ENCODE data around the gene ETF1.
"Not testable (repeated sequence)": the region's sequence is repeated elsewhere in the genome, so short reads cannot be mapped to it uniquely, and the experiment has no call there.

The ETF1 gene

DNA sequence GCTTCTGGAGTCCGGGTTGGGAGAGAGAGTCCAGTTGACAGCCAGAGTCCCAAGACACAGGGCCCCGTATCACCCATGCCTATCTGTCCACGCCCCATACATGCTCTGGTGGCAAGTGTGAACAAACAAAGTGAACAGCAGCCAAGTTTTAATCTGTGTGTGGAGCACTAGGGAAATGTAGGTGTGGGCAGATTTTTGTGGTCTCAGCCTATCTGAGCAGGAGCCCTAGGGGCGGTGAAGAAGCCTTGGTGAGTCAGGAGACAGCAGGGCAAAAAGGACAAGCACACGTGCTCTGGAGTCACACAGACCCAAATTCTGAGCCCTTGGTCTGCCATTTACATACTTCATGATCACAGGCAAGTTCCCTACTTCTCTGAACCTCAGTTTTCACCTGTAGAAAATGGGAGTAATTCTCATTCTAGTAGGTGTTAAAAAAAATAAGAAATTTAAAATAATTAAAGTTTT is 54.5 kb downstream of the ETF1 start:
- no peak for DNase-seq

- DNase-seq: no peak
Measured at GRCh38 chr5:138482638-138483037, 60.4 kb downstream of the ETF1 start.

DNA sequence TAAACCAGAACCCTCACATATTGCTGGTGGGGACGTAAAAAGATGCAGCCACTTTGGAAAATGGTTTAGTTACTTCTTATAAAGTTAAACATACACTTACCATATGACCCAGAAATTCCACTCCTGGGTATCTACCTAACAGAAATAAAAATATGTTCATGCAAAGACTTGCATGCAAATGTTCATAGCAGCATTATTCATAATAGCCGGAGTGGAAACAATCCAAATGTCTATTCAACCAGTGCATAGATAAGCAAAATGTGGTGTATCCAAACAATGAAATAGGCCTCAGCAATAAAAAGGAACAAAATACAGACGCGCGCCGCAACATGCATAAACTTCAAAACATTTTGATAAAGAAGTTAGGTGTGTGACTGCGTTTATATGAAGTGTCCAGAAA is 66.1 kb downstream of the ETF1 start:
- DNase-seq: no peak

GRCh38 chr5:138473151-138473550 is 69.9 kb downstream of the ETF1 start:
- not testable (repeated sequence) for DNase-seq

DNA sequence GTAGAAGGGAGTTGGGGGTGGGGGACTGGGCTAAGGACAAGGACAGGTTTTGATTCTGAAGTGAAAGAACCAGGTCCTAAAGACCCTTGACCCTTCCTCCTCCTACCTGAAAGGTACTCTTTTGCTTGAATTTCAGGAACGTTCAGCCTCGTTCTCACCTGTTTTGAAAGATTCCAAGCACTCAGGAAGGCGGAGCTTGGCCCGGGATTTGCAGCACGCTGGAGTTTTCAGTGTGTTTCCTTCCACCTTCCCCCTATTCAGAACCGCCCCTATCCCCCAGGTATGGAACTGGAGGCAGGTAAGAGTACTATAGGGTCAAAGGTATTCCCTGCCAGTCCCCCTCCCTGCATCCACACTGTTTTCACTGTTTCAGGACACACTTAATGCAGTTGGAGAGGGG is 70.7 kb downstream of the ETF1 start:
- no peak for DNase-seq

GRCh38 chr5:138471052-138471361 is 72.0 kb downstream of the ETF1 start:
- DNase-seq: no peak

DNA sequence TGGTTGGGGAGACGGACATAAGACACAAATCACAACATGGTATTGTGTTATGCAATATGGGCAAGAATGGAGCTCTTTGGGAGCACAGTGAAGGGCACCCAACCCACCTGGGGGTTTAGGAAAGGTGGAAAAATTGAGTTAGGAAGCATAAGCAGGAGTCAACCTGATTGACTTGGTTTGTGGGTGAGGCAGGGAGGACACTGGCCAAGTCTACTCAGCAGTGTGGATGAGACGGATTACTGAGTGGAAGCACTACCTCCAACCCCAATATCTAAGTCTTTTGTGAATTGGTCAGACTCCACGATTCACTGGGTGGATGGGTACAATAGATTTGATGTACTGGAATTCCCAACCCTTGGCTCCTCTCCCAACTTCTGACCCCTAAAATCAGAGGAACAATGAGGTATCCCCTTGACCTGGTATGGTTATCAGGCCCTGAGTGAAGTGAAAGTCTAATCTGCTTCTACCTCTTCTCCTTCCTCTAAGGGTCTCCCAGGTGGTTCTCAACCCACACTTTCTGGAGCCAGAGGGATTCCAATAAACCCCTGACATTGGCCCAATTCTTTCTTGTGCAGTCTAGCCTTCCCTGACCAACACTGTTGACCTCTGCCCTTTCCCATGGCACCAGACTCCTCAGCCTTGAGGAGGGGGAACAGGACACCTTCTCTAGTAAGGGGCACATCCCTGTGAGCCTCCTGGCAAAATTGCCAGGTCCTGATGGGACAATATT is 72.5 kb downstream of the ETF1 start:
- DNase-seq: no peak

DNA sequence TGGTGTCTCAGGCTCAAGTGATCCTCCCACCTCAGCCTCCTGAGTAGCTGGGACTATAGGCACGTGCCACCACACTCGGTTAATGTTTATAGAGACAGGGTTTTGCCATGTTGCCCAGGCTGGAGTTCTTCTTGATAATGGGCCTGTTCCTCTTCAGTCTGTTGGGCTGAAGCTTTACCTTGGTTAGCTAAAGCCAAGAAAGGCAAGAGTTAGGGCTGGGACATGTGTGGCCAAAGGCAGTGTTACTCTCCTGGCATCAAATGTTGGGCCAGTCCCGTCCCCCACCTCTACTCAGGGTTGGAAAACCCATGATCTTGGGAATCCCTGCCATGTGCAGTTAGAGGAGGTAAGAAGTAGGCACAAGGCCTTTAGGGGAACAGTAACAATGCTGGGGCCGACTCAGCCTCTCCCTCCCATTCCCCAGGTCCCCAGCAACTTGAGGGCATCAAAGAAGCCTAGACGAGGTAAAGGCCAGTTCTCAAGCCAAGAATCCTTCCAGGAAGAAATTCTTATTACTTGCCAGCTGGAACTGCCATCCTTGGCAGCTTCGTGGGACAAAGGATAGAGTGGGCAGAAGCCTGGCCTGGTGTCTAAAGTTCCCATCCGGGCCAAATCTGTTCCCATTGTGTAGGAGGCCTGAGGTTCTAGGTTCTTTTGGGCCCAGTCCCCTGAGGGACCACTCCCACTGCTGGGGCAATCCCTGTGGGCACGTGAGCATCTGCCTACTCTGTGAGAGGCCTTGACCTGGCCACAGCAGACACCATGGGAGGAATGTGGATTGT is 73.3 kb downstream of the ETF1 start:
- peak in 1 of 6 experiments; percentile 26 for DNase-seq

GRCh38 chr5:138468966-138469539 is 74.0 kb downstream of the ETF1 start:
- no peak for DNase-seq

DNA sequence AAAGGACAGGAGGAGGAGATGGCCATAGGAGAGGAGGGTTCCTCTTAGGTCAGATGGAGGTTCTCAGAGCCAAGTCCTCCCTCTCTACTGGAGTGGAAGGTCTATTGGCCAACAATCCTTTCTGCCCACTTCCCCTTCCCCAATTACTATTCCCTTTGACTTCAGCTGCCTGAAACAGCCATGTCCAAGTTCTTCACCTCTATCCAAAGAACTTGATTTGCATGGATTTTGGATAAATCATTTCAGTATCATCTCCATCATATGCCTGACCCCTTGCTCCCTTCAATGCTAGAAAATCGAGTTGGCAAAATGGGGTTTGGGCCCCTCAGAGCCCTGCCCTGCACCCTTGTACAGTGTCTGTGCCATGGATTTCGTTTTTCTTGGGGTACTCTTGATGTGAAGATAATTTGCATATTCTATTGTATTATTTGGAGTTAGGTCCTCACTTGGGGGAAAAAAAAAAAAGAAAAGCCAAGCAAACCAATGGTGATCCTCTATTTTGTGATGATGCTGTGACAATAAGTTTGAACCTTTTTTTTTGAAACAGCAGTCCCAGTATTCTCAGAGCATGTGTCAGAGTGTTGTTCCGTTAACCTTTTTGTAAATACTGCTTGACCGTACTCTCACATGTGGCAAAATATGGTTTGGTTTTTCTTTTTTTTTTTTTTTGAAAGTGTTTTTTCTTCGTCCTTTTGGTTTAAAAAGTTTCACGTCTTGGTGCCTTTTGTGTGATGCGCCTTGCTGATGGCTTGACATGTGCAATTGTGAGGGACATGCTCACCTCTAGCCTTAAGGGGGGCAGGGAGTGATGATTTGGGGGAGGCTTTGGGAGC is 74.7 kb downstream of the ETF1 start:
- DNase-seq: peak in 1 of 6 experiments; percentile 8

DNA sequence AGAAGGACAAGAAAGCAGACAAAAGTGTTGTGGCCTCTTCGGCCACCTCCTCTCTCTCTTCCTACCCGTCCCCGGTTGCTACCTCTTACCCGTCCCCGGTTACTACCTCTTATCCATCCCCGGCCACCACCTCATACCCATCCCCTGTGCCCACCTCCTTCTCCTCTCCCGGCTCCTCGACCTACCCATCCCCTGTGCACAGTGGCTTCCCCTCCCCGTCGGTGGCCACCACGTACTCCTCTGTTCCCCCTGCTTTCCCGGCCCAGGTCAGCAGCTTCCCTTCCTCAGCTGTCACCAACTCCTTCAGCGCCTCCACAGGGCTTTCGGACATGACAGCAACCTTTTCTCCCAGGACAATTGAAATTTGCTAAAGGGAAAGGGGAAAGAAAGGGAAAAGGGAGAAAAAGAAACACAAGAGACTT is 75.3 kb downstream of the ETF1 start:
- DNase-seq: peak in 1 of 6 experiments; percentile 19

DNA sequence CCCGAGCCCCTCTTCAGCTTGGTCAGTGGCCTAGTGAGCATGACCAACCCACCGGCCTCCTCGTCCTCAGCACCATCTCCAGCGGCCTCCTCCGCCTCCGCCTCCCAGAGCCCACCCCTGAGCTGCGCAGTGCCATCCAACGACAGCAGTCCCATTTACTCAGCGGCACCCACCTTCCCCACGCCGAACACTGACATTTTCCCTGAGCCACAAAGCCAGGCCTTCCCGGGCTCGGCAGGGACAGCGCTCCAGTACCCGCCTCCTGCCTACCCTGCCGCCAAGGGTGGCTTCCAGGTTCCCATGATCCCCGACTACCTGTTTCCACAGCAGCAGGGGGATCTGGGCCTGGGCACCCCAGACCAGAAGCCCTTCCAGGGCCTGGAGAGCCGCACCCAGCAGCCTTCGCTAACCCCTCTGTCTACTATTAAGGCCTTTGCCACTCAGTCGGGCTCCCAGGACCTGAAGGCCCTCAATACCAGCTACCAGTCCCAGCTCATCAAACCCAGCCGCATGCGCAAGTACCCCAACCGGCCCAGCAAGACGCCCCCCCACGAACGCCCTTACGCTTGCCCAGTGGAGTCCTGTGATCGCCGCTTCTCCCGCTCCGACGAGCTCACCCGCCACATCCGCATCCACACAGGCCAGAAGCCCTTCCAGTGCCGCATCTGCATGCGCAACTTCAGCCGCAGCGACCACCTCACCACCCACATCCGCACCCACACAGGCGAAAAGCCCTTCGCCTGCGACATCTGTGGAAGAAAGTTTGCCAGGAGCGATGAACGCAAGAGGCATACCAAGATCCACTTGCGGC is 75.9 kb downstream of the ETF1 start:
- peak in 1 of 6 experiments; percentile 19 for DNase-seq

DNA sequence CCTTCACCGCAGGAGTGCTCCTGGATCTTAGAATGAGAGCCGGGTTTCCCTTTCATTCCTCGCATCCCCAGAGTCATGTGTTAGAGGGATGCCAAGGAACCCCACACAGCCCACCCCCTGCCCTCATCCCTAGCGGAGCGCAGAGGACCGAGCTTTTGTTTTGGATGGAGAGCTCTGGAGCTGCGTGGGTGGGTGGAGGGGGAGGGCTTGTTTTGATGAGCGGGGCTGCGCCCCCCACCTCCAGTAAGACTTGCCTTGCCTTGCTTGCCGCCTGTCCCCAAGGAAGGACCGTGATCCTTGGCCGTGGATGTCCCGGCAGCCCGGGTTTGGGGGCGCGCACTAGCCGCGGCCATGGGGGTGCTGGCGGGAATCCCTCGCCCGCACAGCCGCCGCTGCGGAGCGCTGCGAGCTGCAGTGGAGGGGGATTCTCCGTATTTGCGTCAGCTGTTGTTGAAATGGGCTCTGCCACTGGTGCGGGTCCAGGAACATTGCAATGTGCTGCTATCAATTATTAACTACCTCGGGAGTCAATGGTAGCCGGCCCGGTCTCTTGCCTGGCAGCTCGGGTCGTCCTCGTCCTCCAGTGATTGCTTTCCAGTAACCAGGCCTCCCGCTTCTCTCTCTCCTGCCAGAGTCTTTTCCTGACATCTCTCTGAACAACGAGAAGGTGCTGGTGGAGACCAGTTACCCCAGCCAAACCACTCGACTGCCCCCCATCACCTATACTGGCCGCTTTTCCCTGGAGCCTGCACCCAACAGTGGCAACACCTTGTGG is 76.7 kb downstream of the ETF1 start:
- DNase-seq: peak in 3 of 6 experiments; percentile 25 to 35 (median 26)

GRCh38 chr5:138465261-138466124 is 77.5 kb downstream of the ETF1 start, which contains the start of gene EGR1:
Gene EGR1, plus strand, starts transcription at chr5:138465479. Its CDS starts 283 bp downstream, at chr5:138465762.
- peak; percentile 95 to 100 (median 98) for DNase-seq

DNA sequence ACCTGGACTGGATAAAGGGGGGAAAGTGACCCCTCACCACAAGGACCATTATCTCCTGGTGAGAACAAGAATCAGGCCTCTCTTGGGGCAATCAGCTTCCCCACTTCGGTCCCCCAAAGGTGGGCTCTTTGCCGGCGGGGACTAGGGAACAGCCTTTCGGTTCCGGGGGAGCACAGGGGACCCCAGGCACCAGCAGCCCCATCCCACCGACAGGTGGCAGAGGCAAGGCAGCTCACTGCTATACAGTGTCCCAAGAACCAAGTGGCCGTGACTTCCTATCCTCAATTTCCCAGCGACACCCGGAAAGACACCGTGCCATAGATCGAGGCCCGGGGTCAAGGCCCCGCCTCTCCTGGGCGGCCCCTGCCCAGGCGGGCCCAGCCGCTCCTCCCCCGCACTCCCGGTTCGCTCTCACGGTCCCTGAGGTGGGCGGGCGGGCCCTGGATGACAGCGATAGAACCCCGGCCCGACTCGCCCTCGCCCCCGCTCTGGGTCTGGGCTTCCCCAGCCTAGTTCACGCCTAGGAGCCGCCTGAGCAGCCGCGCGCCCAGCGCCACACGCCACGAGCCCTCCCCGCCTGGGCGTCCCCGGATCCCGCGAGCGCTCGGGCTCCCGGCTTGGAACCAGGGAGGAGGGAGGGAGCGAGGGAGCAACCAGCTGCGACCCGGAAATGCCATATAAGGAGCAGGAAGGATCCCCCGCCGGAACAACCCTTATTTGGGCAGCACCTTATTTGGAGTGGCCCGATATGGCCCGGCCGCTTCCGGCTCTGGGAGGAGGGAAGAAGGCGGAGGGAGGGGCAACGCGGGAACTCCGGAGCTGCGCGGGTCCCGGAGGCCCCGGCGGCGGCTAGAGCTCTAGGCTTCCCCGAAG is 78.4 kb downstream of the ETF1 start:
- DNase-seq: peak; percentile 95 to 100 (median 98)

- DNase-seq: peak; percentile 85 to 95 (median 88)
Measured at GRCh38 chr5:138464008-138464387, 79.0 kb downstream of the ETF1 start.

- no peak for DNase-seq
Measured at GRCh38 chr5:138463419-138464007, 79.5 kb downstream of the ETF1 start.

DNA sequence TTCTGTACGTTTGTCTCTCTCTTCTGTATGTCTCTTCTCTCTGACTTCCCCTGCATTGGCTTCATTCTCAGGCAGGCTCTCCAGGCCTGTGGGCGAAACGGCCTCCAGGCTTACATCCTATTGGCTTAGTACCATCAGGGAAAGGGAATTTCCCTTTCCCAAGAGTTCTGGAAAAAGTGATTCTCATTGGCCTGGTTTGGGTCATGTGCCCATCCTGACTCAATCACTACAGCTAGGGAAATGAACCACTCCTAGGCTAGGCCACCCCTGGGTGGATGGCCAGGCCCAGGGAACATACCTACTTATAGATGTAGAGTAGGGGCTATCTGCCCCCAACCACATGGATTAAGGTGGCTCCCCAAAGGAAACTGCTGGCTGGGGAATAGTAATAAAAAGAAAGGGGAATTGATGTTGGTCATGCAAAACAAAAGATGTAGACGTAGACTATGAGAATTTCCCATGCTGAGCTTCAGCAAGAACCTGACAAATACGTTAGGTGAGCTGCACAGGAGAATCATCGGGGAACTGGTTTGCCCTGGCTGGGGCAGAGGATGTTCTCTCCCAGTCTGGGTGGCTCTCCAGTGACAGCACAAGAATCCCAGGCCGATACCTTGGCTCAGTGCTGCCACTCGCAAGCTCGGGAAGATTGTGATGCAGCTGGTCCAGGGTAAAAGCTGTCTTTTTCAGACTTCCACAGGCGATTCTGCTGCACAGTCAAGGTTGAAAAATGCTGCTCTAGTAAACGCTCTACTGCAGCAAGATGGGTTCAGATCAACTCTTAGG is 81.5 kb downstream of the ETF1 start:
- DNase-seq: no peak
